RWPE2 (cell line): ENCODE results near the gene CLEC11A.
A peak's percentile ranks its signal among the peaks of the same experiment; 100 is the strongest.

Source experiments
- ATAC-seq: fragments of 200-7000 bp; cut with Tn5 transposase; 3 replicates; pipeline ENCODE4 v1.9.1; 2021; ENCODE audit warnings: low read depth
- DNase-seq: peaks from one replicate; pipeline ENCODE4 v3.0.0-alpha.2; 2020; ENCODE audit warnings: low spot score
- H3K27ac ChIP-seq: fragments of 450-650 bp; 2 replicates; pipeline ENCODE4 v1.5.1; 2017; ENCODE audit warnings: mild to moderate bottlenecking; ENCODE audit not compliant: poor library complexity, severe bottlenecking
- H3K27me3 ChIP-seq: fragments of 250-450 bp; sonication (Bioruptor Pico); 2 replicates; pipeline ENCODE4 v1.5.1; 2021; ENCODE audit warnings: mild to moderate bottlenecking, moderate library complexity; ENCODE audit not compliant: insufficient read depth, poor library complexity, severe bottlenecking
- H3K36me3 ChIP-seq: fragments of 250-450 bp; sonication (Bioruptor Pico); 2 replicates; pipeline ENCODE4 v1.5.1; 2020; ENCODE audit warnings: low read depth, mild to moderate bottlenecking, moderate library complexity
- H3K4me1 ChIP-seq: fragments of 250-450 bp; sonication (Bioruptor Pico); 2 replicates; pipeline ENCODE4 v1.5.1; 2021; ENCODE audit warnings: mild to moderate bottlenecking, moderate library complexity; ENCODE audit not compliant: insufficient read depth, poor library complexity, severe bottlenecking
- H3K4me3 ChIP-seq: fragments of 250-450 bp; sonication (Bioruptor Pico); 2 replicates; pipeline ENCODE4 v1.5.1; 2021; ENCODE audit warnings: mild to moderate bottlenecking, moderate library complexity; ENCODE audit not compliant: severe bottlenecking
- H3K9me3 ChIP-seq: fragments of 250-450 bp; sonication (Bioruptor Pico); 2 replicates; pipeline ENCODE4 v1.5.1; 2021; ENCODE audit warnings: mild to moderate bottlenecking, moderate library complexity; ENCODE audit not compliant: severe bottlenecking
- TF ChIP-seq, protein P1 (sequence below): fragments of 450-650 bp; IDR thresholded peaks from one replicate; pipeline ENCODE4 v1.5.1; 2017; ENCODE audit warnings: mild to moderate bottlenecking, moderate library complexity; ENCODE audit not compliant: poor library complexity, severe bottlenecking

Gene CLEC11A

GRCh38 chr19:50693064-50693975 is 29.8 kb upstream of the CLEC11A start:
- H3K4me3 ChIP-seq = no peak overlapping the region
- H3K36me3 ChIP-seq = no peaks in the 10 kb centered on the region
- H3K27ac ChIP-seq = no peak overlapping the region
- DNase-seq = no peak
- TF ChIP-seq, protein P1, sequence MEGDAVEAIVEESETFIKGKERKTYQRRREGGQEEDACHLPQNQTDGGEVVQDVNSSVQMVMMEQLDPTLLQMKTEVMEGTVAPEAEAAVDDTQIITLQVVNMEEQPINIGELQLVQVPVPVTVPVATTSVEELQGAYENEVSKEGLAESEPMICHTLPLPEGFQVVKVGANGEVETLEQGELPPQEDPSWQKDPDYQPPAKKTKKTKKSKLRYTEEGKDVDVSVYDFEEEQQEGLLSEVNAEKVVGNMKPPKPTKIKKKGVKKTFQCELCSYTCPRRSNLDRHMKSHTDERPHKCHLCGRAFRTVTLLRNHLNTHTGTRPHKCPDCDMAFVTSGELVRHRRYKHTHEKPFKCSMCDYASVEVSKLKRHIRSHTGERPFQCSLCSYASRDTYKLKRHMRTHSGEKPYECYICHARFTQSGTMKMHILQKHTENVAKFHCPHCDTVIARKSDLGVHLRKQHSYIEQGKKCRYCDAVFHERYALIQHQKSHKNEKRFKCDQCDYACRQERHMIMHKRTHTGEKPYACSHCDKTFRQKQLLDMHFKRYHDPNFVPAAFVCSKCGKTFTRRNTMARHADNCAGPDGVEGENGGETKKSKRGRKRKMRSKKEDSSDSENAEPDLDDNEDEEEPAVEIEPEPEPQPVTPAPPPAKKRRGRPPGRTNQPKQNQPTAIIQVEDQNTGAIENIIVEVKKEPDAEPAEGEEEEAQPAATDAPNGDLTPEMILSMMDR = no peak
- no peaks in the 10 kb centered on the region for H3K4me1 ChIP-seq
- peaks cover 35% of the 10 kb centered on the region for H3K27me3 ChIP-seq
- ATAC-seq = no peak
- H3K9me3 ChIP-seq = no peaks in the 10 kb centered on the region

- no peak for ATAC-seq
- Histone ChIP-seq H3K4me3 (no peak overlapping the region), H3K4me1 (no peaks in the 10 kb centered on the region), H3K27me3 (peaks cover 35% of the 10 kb centered on the region), H3K9me3 (no peaks in the 10 kb centered on the region), H3K27ac (no peak overlapping the region), H3K36me3 (no peaks in the 10 kb centered on the region)
- DNase-seq = no peak
- TF ChIP-seq, protein P1 = no peak
Measured at GRCh38 chr19:50694815-50695145, 28.4 kb upstream of the CLEC11A start.

DNA sequence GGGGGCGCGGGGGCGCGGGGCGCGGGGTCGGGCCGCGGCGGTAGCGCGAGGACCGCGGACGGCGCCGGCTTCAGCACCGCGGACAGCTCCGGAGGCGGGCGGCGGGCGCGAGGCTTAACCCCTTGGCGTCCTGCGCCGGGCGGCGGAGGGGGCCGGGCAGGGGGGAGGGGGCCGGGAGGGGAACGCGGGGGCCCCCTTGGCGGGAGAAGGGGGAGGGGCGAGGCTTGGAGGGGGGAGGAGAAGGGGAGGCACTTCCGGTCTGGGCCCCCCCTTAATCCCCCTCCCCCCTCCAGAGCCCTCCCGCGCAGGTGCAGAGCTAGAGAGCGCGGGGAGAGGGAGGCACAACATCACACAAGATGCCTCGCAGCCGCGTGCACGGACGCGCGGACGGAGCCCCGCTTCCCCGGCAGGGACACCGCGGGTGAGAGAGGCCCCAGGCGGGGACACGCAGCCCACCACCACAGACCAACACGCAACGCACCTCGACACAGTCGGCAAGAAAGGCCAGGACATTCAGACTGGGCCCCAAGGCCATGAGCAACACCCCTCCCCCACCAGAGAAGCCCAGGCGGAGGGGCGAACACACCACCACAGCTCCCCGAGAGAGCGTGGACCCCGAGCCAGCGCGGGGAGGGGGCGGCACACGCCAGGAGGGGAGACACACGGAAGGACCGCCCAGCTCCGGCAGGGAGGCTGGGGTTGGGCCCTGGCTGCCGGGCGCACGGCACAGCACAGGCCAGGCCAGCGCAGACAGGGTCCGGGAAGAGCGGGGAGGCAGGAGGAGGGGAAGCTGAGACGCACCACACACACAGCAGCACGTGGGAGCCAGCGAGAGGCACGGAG is 27.7 kb upstream of the CLEC11A start:
- ATAC-seq = peak; percentile 39; the same call in 2 of the 3 replicates
- DNase-seq = no peak
- Histone ChIP-seq H3K9me3 (no peaks in the 10 kb centered on the region), H3K36me3 (no peaks in the 10 kb centered on the region), H3K27ac (no peak overlapping the region), H3K4me1 (no peaks in the 10 kb centered on the region), H3K27me3 (peaks cover 35% of the 10 kb centered on the region), H3K4me3 (no peak overlapping the region)
- TF ChIP-seq, protein P1 = no peak

GRCh38 chr19:50696094-50696483 is 27.1 kb upstream of the CLEC11A start:
- no peaks in the 10 kb centered on the region for H3K4me1 ChIP-seq
- TF ChIP-seq, protein P1 = no peak
- no peaks in the 10 kb centered on the region for H3K36me3 ChIP-seq
- ATAC-seq (no peak), DNase-seq (no peak)
- no peak overlapping the region for H3K27ac ChIP-seq
- peaks cover 35% of the 10 kb centered on the region for H3K27me3 ChIP-seq
- H3K4me3 ChIP-seq = no peak overlapping the region
- no peaks in the 10 kb centered on the region for H3K9me3 ChIP-seq
